ENCODE measurements around the gene IDS.

GRCh38 chrX:149490100-149490499, 15.0 kb downstream of the IDS start:
- TF ChIP-seq CTCF (IDR thresholded peaks at IDR 0.05; ENCODE audit: insufficient read depth, low read length) = no peak
- TF ChIP-seq POLR2AphosphoS5 (IDR thresholded peaks at IDR 0.05; ENCODE audit: low read depth) = no peak

Measured in HL-60 (cell line).